Activated naive CD8-positive, alpha-beta T cell treated with anti-CD3 and anti-CD28 coated beads for 36 hours (primary cell): ENCODE measurements around the gene IL26. TPM values are rescaled to one million over a fixed set of nuclear protein-coding genes. Genes with fewer than 3 reads are reported as not detected.

Experiments
- DNase-seq: peaks from one replicate; pipeline ENCODE4 v3.0.0; 2021
- H3K27ac Mint-ChIP-seq: one replicate; pipeline ENCODE4 v1.8.0; 2022; ENCODE audit warnings: mild to moderate bottlenecking, moderate library complexity, mixed read lengths
- H3K27me3 Mint-ChIP-seq: one replicate; pipeline ENCODE4 v1.8.0; 2022; ENCODE audit warnings: mild to moderate bottlenecking, mixed read lengths
- H3K36me3 Mint-ChIP-seq: one replicate; pipeline ENCODE4 v1.8.0; 2021; ENCODE audit warnings: mild to moderate bottlenecking, mixed read lengths
- H3K4me1 Mint-ChIP-seq: one replicate; pipeline ENCODE4 v1.8.0; 2021; ENCODE audit warnings: mixed read lengths
- H3K4me3 Mint-ChIP-seq: one replicate; pipeline ENCODE4 v1.8.0; 2022; ENCODE audit warnings: mild to moderate bottlenecking, moderate library complexity, mixed read lengths
- H3K9me3 Mint-ChIP-seq: one replicate; pipeline ENCODE4 v1.8.0; 2022; ENCODE audit warnings: mixed read lengths
- total RNA-seq, 2 experiments: library from RNA; stranded (reverse); gene quantifications; one replicate each; pipeline ENCODE4 v1.2.3, GENCODE V29; 2021

Gene IL26
- total RNA-seq: under 1 TPM in 1 of 2 experiments, not detected in 1; 0.21 TPM

DNA sequence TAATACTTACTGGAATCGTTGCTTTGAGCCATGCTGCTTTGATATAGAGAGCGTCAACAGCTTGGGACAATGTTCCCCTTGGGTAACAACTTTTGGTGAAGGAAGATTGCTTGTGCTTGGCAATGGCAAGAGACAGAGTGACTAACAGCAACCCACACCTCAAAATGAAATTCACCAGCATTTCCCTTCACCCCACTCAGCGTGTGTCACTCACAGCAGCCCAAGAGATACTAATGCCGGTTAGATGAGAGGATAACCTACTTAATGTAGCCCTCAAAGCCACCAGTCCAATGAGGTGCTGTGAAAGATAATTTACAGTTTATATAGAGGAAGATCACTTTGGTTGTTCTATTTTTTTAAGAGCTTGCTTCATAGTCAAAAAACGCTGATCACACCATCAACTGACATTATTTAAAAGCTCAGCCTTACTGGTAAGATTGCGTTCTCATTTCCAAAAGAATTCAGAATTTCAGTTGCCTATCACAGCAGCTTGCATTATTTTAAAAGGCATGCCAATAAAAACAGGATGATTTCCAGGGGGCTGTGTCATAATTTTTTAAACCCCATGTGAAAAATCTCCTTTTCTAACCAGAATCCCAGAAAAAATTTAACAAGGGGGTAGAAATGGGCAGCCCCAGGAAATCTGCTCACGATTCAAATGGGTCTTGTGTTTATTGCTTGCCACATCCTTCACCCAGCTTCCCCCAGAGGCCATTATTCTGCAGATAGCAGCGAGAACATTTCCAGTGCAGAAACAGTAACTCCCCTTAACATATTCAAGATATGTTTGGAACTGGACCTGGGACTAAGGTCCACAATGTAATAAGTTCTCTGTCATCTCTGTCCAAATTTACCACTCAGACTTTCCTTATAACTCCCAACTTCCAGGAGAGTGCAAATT lies at the start of gene IL26:
IL26 (minus strand) TSS at position 235 of the 901 bp plus-strand sequence; CDS start at position 181, 54 bp downstream.
- H3K4me1 Mint-ChIP-seq: peaks cover 8% of the 10 kb centered on the region
- no peaks in the 10 kb centered on the region for H3K9me3 Mint-ChIP-seq
- DNase-seq: no peak
- H3K4me3 Mint-ChIP-seq: no peak within 1 kb of the TSS
- H3K27me3 Mint-ChIP-seq: peaks cover 11% of the 10 kb centered on the region
- no peaks in the 10 kb centered on the region for H3K36me3 Mint-ChIP-seq
- no peak within 1 kb of the TSS for H3K27ac Mint-ChIP-seq

DNA sequence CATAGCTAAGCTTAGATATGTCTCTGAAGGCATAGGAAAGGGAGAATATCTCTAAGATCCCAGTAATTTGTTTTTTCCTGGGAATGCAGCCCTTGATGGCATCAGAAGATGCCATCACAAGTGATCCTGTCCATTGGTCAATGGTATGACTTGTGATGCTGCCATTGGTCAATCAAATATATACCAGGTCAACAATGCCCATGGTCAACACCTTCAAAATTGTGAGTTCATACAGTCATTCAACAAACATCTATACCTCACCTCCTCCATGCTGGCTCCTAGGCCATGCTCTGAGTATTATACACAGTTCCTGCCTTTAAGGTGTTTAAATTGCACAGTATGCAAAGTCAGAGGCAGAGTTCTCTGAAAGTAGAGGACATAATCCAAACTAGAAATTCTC lies 47.1 kb upstream of the IL26 start:
- no peak overlapping the region for H3K4me3 Mint-ChIP-seq
- H3K27me3 Mint-ChIP-seq: peaks cover 6% of the 10 kb centered on the region
- H3K9me3 Mint-ChIP-seq: no peaks in the 10 kb centered on the region
- H3K36me3 Mint-ChIP-seq: no peaks in the 10 kb centered on the region
- peaks cover 35% of the 10 kb centered on the region for H3K4me1 Mint-ChIP-seq
- H3K27ac Mint-ChIP-seq: no peak overlapping the region
- DNase-seq: no peak

GRCh38 chr12:68271346-68271745 lies 45.7 kb upstream of the IL26 start:
- Mint-ChIP-seq H3K27ac (no peak overlapping the region), H3K4me1 (peaks cover 36% of the 10 kb centered on the region), H3K9me3 (peaks cover 2% of the 10 kb centered on the region), H3K36me3 (peaks cover 3% of the 10 kb centered on the region), H3K27me3 (peaks cover 6% of the 10 kb centered on the region), H3K4me3 (no peak overlapping the region)
- DNase-seq: no peak

GRCh38 chr12:68270358-68270757 lies 44.7 kb upstream of the IL26 start:
- Mint-ChIP-seq H3K27ac (no peak overlapping the region), H3K36me3 (peaks cover 3% of the 10 kb centered on the region), H3K9me3 (peaks cover 2% of the 10 kb centered on the region), H3K27me3 (peaks cover 10% of the 10 kb centered on the region), H3K4me1 (peaks cover 33% of the 10 kb centered on the region), H3K4me3 (no peak overlapping the region)
- DNase-seq: no peak

DNA sequence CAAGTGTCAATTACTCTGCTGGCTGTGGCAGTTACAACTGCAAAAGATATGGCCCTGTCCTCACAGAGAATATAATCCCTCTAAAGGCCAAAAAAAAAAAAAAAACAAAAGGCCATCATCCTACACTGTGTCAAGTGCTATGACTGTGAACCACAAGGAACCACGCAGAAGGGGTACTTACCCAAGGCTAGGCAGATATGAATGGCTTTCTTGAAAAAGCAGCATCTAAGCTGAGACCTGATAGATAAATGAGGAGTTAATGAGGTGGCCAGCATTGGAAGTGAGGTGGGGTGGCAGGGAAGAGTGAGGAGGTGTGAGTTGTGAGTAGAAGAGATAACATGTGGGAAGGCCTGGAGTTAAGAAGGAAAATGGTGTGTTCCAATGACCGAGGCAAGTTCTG lies 44.2 kb upstream of the IL26 start:
- peaks cover 3% of the 10 kb centered on the region for H3K36me3 Mint-ChIP-seq
- H3K9me3 Mint-ChIP-seq: peaks cover 2% of the 10 kb centered on the region
- H3K27ac Mint-ChIP-seq: no peak overlapping the region
- H3K27me3 Mint-ChIP-seq: peaks cover 14% of the 10 kb centered on the region
- peaks cover 37% of the 10 kb centered on the region for H3K4me1 Mint-ChIP-seq
- H3K4me3 Mint-ChIP-seq: no peak overlapping the region
- DNase-seq: no peak

DNA sequence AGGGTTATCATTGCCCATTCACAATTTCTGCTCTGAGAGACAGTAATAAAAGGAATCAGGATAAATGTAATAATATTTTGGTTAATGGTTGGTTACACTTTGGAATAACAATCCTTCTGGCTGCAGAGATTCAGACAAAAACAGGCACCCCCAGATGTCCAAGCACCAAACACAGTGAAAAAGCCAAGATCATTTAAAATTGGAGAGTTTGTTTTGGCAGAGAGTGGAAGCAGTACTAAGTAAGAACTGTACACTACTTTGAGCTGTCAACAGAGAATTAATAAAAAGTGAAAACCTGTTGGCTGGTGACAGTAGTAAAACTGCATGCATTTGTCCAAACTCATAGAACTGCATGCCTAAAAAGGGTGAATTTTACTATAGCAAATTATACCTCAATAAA lies 43.4 kb upstream of the IL26 start:
- H3K4me1 Mint-ChIP-seq: peaks cover 41% of the 10 kb centered on the region

GRCh38 chr12:68267892-68268396 lies 42.3 kb upstream of the IL26 start:
- H3K4me1 Mint-ChIP-seq: peaks cover 41% of the 10 kb centered on the region
- H3K27ac Mint-ChIP-seq: peak overlapping the region; percentile 85
- peaks cover 2% of the 10 kb centered on the region for H3K9me3 Mint-ChIP-seq
- DNase-seq: peak; percentile 43
- peaks cover 21% of the 10 kb centered on the region for H3K27me3 Mint-ChIP-seq
- H3K4me3 Mint-ChIP-seq: no peak overlapping the region
- H3K36me3 Mint-ChIP-seq: peaks cover 3% of the 10 kb centered on the region

More for the DNA sequence above, 43.4 kb upstream of the IL26 start:
- peaks cover 2% of the 10 kb centered on the region for H3K9me3 Mint-ChIP-seq
- H3K4me3 Mint-ChIP-seq: no peak overlapping the region
- no peak for DNase-seq
- peaks cover 21% of the 10 kb centered on the region for H3K27me3 Mint-ChIP-seq
- peak overlapping the region; percentile 34 for H3K27ac Mint-ChIP-seq
- H3K36me3 Mint-ChIP-seq: peaks cover 3% of the 10 kb centered on the region

GRCh38 chr12:68264857-68265256 lies 39.2 kb upstream of the IL26 start:
- Mint-ChIP-seq H3K4me1 (peaks cover 57% of the 10 kb centered on the region), H3K27me3 (peaks cover 16% of the 10 kb centered on the region), H3K27ac (no peak overlapping the region), H3K36me3 (peaks cover 6% of the 10 kb centered on the region), H3K9me3 (peaks cover 2% of the 10 kb centered on the region), H3K4me3 (no peak overlapping the region)
- DNase-seq: no peak

DNA sequence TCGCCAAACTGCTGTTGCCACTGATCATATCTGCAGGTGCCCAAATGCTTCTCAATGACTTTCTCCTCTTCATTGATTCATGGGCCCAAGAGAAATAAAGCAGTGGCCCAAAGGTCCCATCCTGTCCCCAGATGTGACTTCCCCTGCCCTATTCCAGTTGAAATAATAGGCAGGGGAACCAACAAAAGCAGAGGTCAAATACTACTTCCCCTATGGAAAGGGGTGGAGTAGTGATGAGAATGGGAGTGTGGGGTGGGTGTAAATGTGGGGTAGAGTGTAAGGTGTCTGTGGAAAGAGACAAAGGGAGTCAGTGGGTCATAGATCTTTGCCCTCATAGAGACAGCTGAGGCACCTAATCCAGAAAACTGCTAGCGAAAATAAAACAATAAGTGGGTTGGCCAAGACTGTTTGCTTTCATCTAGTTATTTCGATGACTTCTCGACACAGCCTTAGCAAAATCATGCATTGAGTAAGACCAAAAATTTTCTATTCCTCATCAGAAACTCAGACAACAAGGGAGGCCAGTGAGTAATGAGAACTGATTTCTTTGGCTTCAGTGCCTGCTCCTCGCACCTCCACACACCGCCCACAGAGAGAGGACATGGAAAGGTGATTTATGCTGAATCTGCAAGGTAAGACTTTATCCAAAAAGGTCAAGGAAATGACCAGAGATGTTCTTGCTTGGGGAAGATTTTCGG lies 38.7 kb upstream of the IL26 start:
- Mint-ChIP-seq H3K9me3 (peaks cover 2% of the 10 kb centered on the region), H3K27ac (no peak overlapping the region), H3K4me3 (no peak overlapping the region), H3K36me3 (peaks cover 6% of the 10 kb centered on the region), H3K27me3 (peaks cover 16% of the 10 kb centered on the region), H3K4me1 (peaks cover 57% of the 10 kb centered on the region)
- no peak for DNase-seq

GRCh38 chr12:68263366-68263765 lies 37.8 kb upstream of the IL26 start:
- H3K4me1 Mint-ChIP-seq: peaks cover 54% of the 10 kb centered on the region
- H3K4me3 Mint-ChIP-seq: no peak overlapping the region
- H3K27me3 Mint-ChIP-seq: peaks cover 16% of the 10 kb centered on the region
- peaks cover 6% of the 10 kb centered on the region for H3K36me3 Mint-ChIP-seq
- no peak for DNase-seq
- no peak overlapping the region for H3K27ac Mint-ChIP-seq
- peaks cover 2% of the 10 kb centered on the region for H3K9me3 Mint-ChIP-seq

DNA sequence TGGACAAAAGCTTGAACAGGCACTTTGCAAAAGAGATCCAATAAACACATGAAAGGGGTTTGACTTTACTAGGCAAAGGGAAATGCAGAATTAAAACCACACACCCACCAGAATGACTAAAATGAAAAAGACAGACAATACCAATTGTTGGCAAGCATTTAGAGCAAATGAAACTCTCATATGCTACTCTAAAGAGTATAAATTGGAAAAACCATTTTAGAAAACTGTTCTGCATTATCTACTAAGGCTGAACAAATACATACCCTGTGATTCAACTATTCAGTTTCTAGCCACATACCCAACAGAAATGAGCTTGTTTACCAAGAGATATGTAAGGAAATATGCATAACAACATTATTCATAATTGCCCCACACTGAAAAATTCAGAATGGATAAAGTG lies 36.3 kb upstream of the IL26 start:
- DNase-seq: no peak
- Mint-ChIP-seq H3K9me3 (peaks cover 2% of the 10 kb centered on the region), H3K36me3 (peaks cover 6% of the 10 kb centered on the region), H3K4me1 (peaks cover 43% of the 10 kb centered on the region), H3K27me3 (peaks cover 19% of the 10 kb centered on the region), H3K4me3 (no peak overlapping the region), H3K27ac (no peak overlapping the region)

DNA sequence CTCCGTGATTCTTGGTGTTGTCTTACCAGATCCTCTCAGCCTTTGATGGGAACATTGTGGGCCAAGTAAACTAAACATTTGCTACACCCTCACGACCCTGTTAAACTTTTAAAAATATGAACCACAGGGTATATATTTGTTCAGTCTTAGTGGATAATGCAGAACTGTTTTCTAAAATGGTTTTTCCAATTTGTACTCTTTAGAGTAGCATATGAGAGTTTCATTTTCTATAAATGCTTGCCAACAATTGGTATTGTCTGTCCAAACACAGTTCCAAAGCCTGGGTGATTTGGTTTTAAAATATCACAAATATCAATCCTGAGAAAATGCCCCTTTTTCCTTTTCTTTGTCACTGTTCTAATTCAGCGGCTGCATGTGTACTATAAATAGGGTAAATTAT lies 34.5 kb upstream of the IL26 start:
- Mint-ChIP-seq H3K27ac (no peak overlapping the region), H3K4me1 (peaks cover 45% of the 10 kb centered on the region), H3K36me3 (peaks cover 3% of the 10 kb centered on the region), H3K27me3 (peaks cover 15% of the 10 kb centered on the region), H3K4me3 (no peak overlapping the region), H3K9me3 (no peaks in the 10 kb centered on the region)
- no peak for DNase-seq

GRCh38 chr12:68259318-68259940 lies 33.8 kb upstream of the IL26 start:
- Mint-ChIP-seq H3K36me3 (peaks cover 3% of the 10 kb centered on the region), H3K4me3 (no peak overlapping the region), H3K4me1 (peaks cover 38% of the 10 kb centered on the region), H3K27ac (peak overlapping the region; percentile 55), H3K9me3 (no peaks in the 10 kb centered on the region), H3K27me3 (peaks cover 8% of the 10 kb centered on the region)
- peak; percentile 28 for DNase-seq

DNA sequence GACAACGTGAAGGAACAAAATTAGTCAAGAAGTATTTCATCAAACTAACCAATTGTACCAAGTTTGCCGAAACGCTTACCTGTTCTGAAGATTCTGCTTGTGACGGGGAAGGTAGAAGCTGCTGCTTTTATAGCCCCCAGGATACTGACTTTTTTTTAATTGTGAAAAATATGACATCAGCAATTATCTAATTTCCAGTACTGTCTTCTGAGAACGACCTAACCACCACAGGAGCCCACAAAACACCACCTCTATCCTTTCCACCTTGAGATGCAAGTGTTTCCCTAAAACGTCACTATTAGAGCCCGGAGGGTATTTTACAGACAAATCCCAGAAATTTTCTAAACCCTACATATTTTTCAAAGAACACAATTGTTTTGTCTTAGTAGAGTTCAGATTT lies 27.9 kb upstream of the IL26 start, which contains the start of gene IL22:
IL22 (minus strand) TSS at position 101 of the 400 bp plus-strand sequence. CDS start 156 bp downstream, outside the sequence.
- Mint-ChIP-seq H3K27me3 (peaks cover 31% of the 10 kb centered on the region), H3K9me3 (no peaks in the 10 kb centered on the region), H3K27ac (no peak within 1 kb of the TSS), H3K4me3 (no peak within 1 kb of the TSS), H3K36me3 (no peaks in the 10 kb centered on the region), H3K4me1 (peaks cover 6% of the 10 kb centered on the region)
- DNase-seq: no peak

DNA sequence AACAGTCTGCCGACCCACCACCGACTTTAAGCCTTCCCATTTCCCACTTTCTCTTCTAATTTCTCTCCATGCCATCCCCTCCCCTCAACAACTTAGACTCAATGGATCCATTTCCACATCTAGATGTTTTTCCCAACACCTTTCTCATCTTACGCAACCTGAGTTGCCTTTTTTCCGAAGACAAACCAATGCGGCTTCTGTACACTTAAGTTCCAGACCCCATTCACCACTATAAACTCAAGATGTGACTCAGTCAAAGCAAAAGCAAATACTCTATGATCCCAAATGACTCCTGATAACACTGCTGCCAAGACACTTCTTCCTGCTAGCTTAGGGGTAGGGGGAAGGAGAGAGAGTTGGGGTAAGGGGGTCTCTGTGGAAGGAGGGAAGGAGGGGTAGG lies 26.5 kb upstream of the IL26 start:
- Mint-ChIP-seq H3K27me3 (peaks cover 28% of the 10 kb centered on the region), H3K4me1 (peaks cover 6% of the 10 kb centered on the region), H3K4me3 (no peak overlapping the region), H3K36me3 (no peaks in the 10 kb centered on the region), H3K27ac (no peak overlapping the region), H3K9me3 (no peaks in the 10 kb centered on the region)
- no peak for DNase-seq
